OCI-LY1 (cell line): ENCODE data around the gene LDHAL6B.

ENCODE experiments used
- H2AFZ ChIP-seq: fragments of 200-600 bp; sonication (generic), shearing (Covaris generic); 2 replicates; pipeline ENCODE4 v1.6.0; 2014; ENCODE audit warnings: antibody characterized with exemption, mild to moderate bottlenecking, low read length
- H3F3A ChIP-seq: fragments of 200-600 bp; sonication (generic), shearing (Covaris generic); 2 replicates; pipeline ENCODE4 v1.6.0; 2014; ENCODE audit warnings: mild to moderate bottlenecking, antibody characterized with exemption, low read length, moderate library complexity; ENCODE audit not compliant: insufficient read depth
- H3K27ac ChIP-seq: fragments of 200-600 bp; sonication (generic); 2 replicates; pipeline ENCODE4 v1.5.1; 2014; ENCODE audit warnings: low read length, mixed run types, mild to moderate bottlenecking, low read depth; ENCODE audit not compliant: poor library complexity, severe bottlenecking
- H3K27me3 ChIP-seq: fragments of 200-600 bp; sonication (generic); 2 replicates; pipeline ENCODE4 v1.6.0; 2014; ENCODE audit warnings: antibody characterized with exemption, mild to moderate bottlenecking, low read length, moderate library complexity; ENCODE audit not compliant: insufficient read depth
- H3K36me3 ChIP-seq: fragments of 200-600 bp; sonication (generic); 2 replicates; pipeline ENCODE4 v1.6.1; 2014; ENCODE audit warnings: mild to moderate bottlenecking, antibody characterized with exemption, low read length, moderate library complexity, mixed read lengths; ENCODE audit not compliant: insufficient read depth
- H3K4me1 ChIP-seq: fragments of 200-600 bp; sonication (generic); 2 replicates; pipeline ENCODE4 v1.5.1; 2014; ENCODE audit warnings: mild to moderate bottlenecking, low read length, moderate library complexity; ENCODE audit not compliant: insufficient read depth, severe bottlenecking
- H3K4me2 ChIP-seq: fragments of 200-600 bp; sonication (generic), shearing (Covaris generic); 2 replicates; pipeline ENCODE4 v1.6.1; 2014; ENCODE audit warnings: low read length
- H3K4me3 ChIP-seq: fragments of 200-600 bp; sonication (generic); 2 replicates; pipeline ENCODE4 v1.5.1; 2014; ENCODE audit warnings: low read length, low read depth, mild to moderate bottlenecking, mixed read lengths; ENCODE audit not compliant: poor library complexity, severe bottlenecking
- H3K79me2 ChIP-seq: fragments of 200-600 bp; shearing (Covaris generic); 2 replicates; pipeline ENCODE4 v1.6.1; 2016; ENCODE audit warnings: mixed run types, low read length, mixed read lengths; ENCODE audit not compliant: insufficient read depth
- H3K9ac ChIP-seq: fragments of 200-600 bp; sonication (generic), shearing (Covaris generic); 2 replicates; pipeline ENCODE4 v1.6.1; 2014; ENCODE audit warnings: mild to moderate bottlenecking, low read length, mixed read lengths
- H3K9me2 ChIP-seq: fragments of 200-600 bp; sonication (generic), shearing (Covaris generic); 2 replicates; pipeline ENCODE4 v1.6.1; 2014; ENCODE audit warnings: low read depth, mild to moderate bottlenecking, low read length, mixed read lengths
- H3K9me3 ChIP-seq: fragments of 200-600 bp; shearing (Covaris generic); 2 replicates; pipeline ENCODE4 v1.6.1; 2014; ENCODE audit warnings: low read length, mixed read lengths
- H4K20me1 ChIP-seq: fragments of 200-600 bp; sonication (generic), shearing (Covaris generic); 2 replicates; pipeline ENCODE4 v1.6.0; 2016; ENCODE audit warnings: mild to moderate bottlenecking, low read length; ENCODE audit not compliant: insufficient read depth
- CTCF ChIP-seq: fragments of 200-600 bp; sonication (generic), shearing (Covaris generic); IDR thresholded peaks from 2 replicates; pipeline ENCODE4 v1.5.1; 2017; ENCODE audit warnings: mild to moderate bottlenecking, antibody characterized with exemption, low read length, moderate library complexity, mixed read lengths
- EZH2 ChIP-seq: fragments of 200-600 bp; sonication (generic), shearing (Covaris generic); IDR thresholded peaks from 2 replicates; pipeline ENCODE4 v1.8.0; 2017; ENCODE audit warnings: borderline replicate concordance, mixed run types, mild to moderate bottlenecking, antibody characterized with exemption, low read length, moderate library complexity, mixed read lengths

LDHAL6B gene

GRCh38 chr15:59194639-59195325 is 11.9 kb upstream of the LDHAL6B start:
- Histone ChIP-seq H3K4me2 (no peak overlapping the region), H3F3A (no peaks in the 10 kb centered on the region), H3K36me3 (peaks cover 89% of the 10 kb centered on the region), H3K9ac (no peak overlapping the region), H3K4me3 (no peak overlapping the region), H3K79me2 (no peaks in the 10 kb centered on the region), H3K4me1 (no peaks in the 10 kb centered on the region), H3K27me3 (no peaks in the 10 kb centered on the region), H4K20me1 (no peaks in the 10 kb centered on the region), H2AFZ (no peak overlapping the region), H3K9me2 (no peaks in the 10 kb centered on the region), H3K27ac (no peak overlapping the region), H3K9me3 (no peaks in the 10 kb centered on the region)
- no peak for TF ChIP-seq CTCF
- no peak for TF ChIP-seq EZH2

GRCh38 chr15:59196416-59196815 is 10.2 kb upstream of the LDHAL6B start:
- Histone ChIP-seq H3K9me2 (no peaks in the 10 kb centered on the region), H3F3A (no peaks in the 10 kb centered on the region), H2AFZ (no peak overlapping the region), H3K27me3 (no peaks in the 10 kb centered on the region), H4K20me1 (no peaks in the 10 kb centered on the region), H3K4me1 (no peaks in the 10 kb centered on the region), H3K27ac (no peak overlapping the region), H3K36me3 (peaks cover 90% of the 10 kb centered on the region), H3K4me3 (no peak overlapping the region), H3K9ac (no peak overlapping the region), H3K4me2 (no peak overlapping the region), H3K9me3 (no peaks in the 10 kb centered on the region), H3K79me2 (no peaks in the 10 kb centered on the region)
- TF ChIP-seq EZH2: no peak
- TF ChIP-seq CTCF: no peak

GRCh38 chr15:59197454-59197853 is 9.2 kb upstream of the LDHAL6B start:
- no peaks in the 10 kb centered on the region for H3K9me3 ChIP-seq
- no peak overlapping the region for H2AFZ ChIP-seq
- no peak overlapping the region for H3K27ac ChIP-seq
- no peaks in the 10 kb centered on the region for H3K9me2 ChIP-seq
- peaks cover 90% of the 10 kb centered on the region for H3K36me3 ChIP-seq
- H3K27me3 ChIP-seq: no peaks in the 10 kb centered on the region
- no peaks in the 10 kb centered on the region for H3K4me1 ChIP-seq
- H3K79me2 ChIP-seq: no peaks in the 10 kb centered on the region
- no peaks in the 10 kb centered on the region for H3F3A ChIP-seq
- no peak overlapping the region for H3K4me2 ChIP-seq
- H3K4me3 ChIP-seq: no peak overlapping the region
- H3K9ac ChIP-seq: no peak overlapping the region
- H4K20me1 ChIP-seq: no peaks in the 10 kb centered on the region
- TF ChIP-seq EZH2 (no peak), CTCF (no peak)
